HepG2 (cell line): Measurements from ENCODE around the gene CD33. TPM values are rescaled to one million over a fixed set of nuclear protein-coding genes. Genes with fewer than 3 reads are reported as not detected.

Experiments
- ATAC-seq: fragments of 200-7000 bp; cut with Tn5 transposase; 3 replicates; pipeline ENCODE4 v1.9.1; 2020; ENCODE audit warnings: mild to moderate bottlenecking, moderate library complexity
- BruUV-seq: library from RNA; stranded (reverse); fragments of 400-500 nt; replicated peaks from 2 replicates; lab custom pipeline; 2021; lab: Mats Ljungman, UMichigan
- CTCF ChIA-PET: fragments of 300-600 bp; formaldehyde crosslinking; extraction: SDS; loops from one replicate; lab custom pipeline; 2021; ENCODE audit warnings: low total read pairs, inconsistent platforms, low intra/inter-chr PET ratio; lab: Yijun Ruan, JAX
- POLR2A ChIA-PET: fragments of 350-600 bp; sonication (Branson Sonifier 250); formaldehyde crosslinking; loops from one replicate; lab custom pipeline; 2020; ENCODE audit warnings: antibody characterized with exemption, inconsistent platforms; lab: Yijun Ruan, JAX
- DNase-seq: peaks from one replicate; pipeline ENCODE4 v3.0.0-alpha.2; 2015; ENCODE audit warnings: low spot score
- FAIRE-seq: peaks from 3 replicates; lab custom pipeline; 2011; peaks lifted over from hg19 to GRCh38; lab: Jason Lieb, UNC
- H2AFZ ChIP-seq: one replicate; pipeline ENCODE4 v1.6.1; 2011; ENCODE audit warnings: low read length, inconsistent platforms
- H3K27ac ChIP-seq: fragments of 300-600 bp; 3 replicates; pipeline ENCODE4 v1.8.0; 2011; ENCODE audit warnings: mixed run types, mild to moderate bottlenecking, mixed read lengths, low read length, inconsistent platforms; ENCODE audit not compliant: insufficient read depth; ENCODE audit errors: extremely low read length
- H3K27me3 ChIP-seq, 2 experiments: fragments of 200-600 bp in 1 of 2; 2 replicates in 1 of 2; 3 replicates in 1 of 2; pipeline versions ENCODE4 v1.6.0 to v1.8.0; 2011; ENCODE audit warnings: low read length in 2 of 2, mild to moderate bottlenecking in 2 of 2, moderate library complexity in 2 of 2, inconsistent platforms in 1 of 2; ENCODE audit not compliant: insufficient read depth in 2 of 2, control insufficient read depth in 1 of 2
- H3K36me3 ChIP-seq, 2 experiments: fragments of 200-600 bp in 1 of 2; replicated peaks in 1 of 2; 2 replicates in 1 of 2; 3 replicates in 1 of 2; pipeline versions ENCODE4 v1.5.1 to v1.8.0; 2011; ENCODE audit warnings: low read length in 2 of 2, inconsistent platforms in 1 of 2; ENCODE audit not compliant: insufficient read depth in 2 of 2, control insufficient read depth in 1 of 2
- H3K4me1 ChIP-seq: 2 replicates; pipeline ENCODE4 v1.5.1; 2012; ENCODE audit warnings: low read length, inconsistent platforms; ENCODE audit not compliant: insufficient read depth
- H3K4me2 ChIP-seq: 2 replicates; pipeline ENCODE4 v1.6.0; 2011; ENCODE audit warnings: low read depth, low read length, inconsistent platforms
- H3K4me3 ChIP-seq, 3 experiments: fragments of 200-600 bp in 1 of 3; sonication (generic), shearing (Covaris generic) in 1 of 3; replicated peaks in 1 of 3; 2 replicates each; pipeline ENCODE4 v1.5.1; 2011 to 2016; ENCODE audit warnings: low read length in 3 of 3, inconsistent platforms in 2 of 3, low read depth in 2 of 3, mild to moderate bottlenecking in 2 of 3, control low read depth in 1 of 3, mixed read lengths in 1 of 3; ENCODE audit not compliant: insufficient read depth in 1 of 3
- H3K79me2 ChIP-seq: one replicate; pipeline ENCODE4 v1.6.1; 2011; ENCODE audit warnings: low read length, inconsistent platforms; ENCODE audit not compliant: insufficient read depth
- H3K9ac ChIP-seq: 2 replicates; pipeline ENCODE4 v1.6.0; 2011; ENCODE audit warnings: mild to moderate bottlenecking, low read depth, low read length, inconsistent platforms; ENCODE audit not compliant: insufficient read depth
- H3K9me3 ChIP-seq: 2 replicates; pipeline ENCODE4 v1.5.1; 2012; ENCODE audit warnings: mild to moderate bottlenecking, low read length
- H4K20me1 ChIP-seq: 2 replicates; pipeline ENCODE4 v1.6.0; 2011; ENCODE audit warnings: inconsistent platforms, mild to moderate bottlenecking, low read length, moderate library complexity; ENCODE audit not compliant: insufficient read depth
- ADNP ChIP-seq: sonication (generic); formaldehyde crosslinking; IDR thresholded peaks from 2 replicates; pipeline ENCODE4 v1.4.0; 2020; ENCODE audit warnings: missing genetic modification reagents
- ATF7 ChIP-seq, 2 experiments: fragments of 450-650 bp in 1 of 2; sonication (generic) in 1 of 2; formaldehyde crosslinking in 1 of 2; IDR thresholded peaks; 2 replicates each; pipeline versions ENCODE4 v1.4.0 to v1.6.1; 2016 to 2020; ENCODE audit warnings: antibody characterized with exemption in 1 of 2, mild to moderate bottlenecking in 1 of 2, missing genetic modification reagents in 1 of 2
- FOSL1 ChIP-seq: sonication (generic); formaldehyde crosslinking; IDR thresholded peaks from 2 replicates; pipeline ENCODE4 v1.9.0; 2021; ENCODE audit warnings: missing genetic modification reagents, borderline replicate concordance
- MATR3 ChIP-seq: sonication (generic); formaldehyde crosslinking; IDR thresholded peaks from 2 replicates; pipeline ENCODE4 v1.4.0; 2020; ENCODE audit warnings: missing genetic modification reagents
- NPAS2 ChIP-seq: sonication (generic); formaldehyde crosslinking; IDR thresholded peaks from 2 replicates; pipeline ENCODE4 v1.8.0; 2022; ENCODE audit warnings: mild to moderate bottlenecking, missing genetic modification reagents, borderline replicate concordance
- POLR2AphosphoS2 ChIP-seq: IDR thresholded peaks from 2 replicates; pipeline ENCODE4 v1.6.1; 2011; ENCODE audit warnings: low read depth, low read length, improper control_type of control experiment
- RELA ChIP-seq: sonication (generic); formaldehyde crosslinking; IDR thresholded peaks from 2 replicates; pipeline ENCODE4 v1.4.0; 2020; ENCODE audit warnings: missing genetic modification reagents
- TOE1 ChIP-seq: sonication (generic); formaldehyde crosslinking; IDR thresholded peaks from 2 replicates; pipeline ENCODE4 v1.4.0; 2020; ENCODE audit warnings: mild to moderate bottlenecking, missing genetic modification reagents
- ZMYM4 ChIP-seq: sonication (generic); formaldehyde crosslinking; IDR thresholded peaks from 2 replicates; pipeline ENCODE4 v1.8.1; 2023; ENCODE audit warnings: mild to moderate bottlenecking, missing genetic modification reagents
- ZNF331 ChIP-seq: sonication (generic); formaldehyde crosslinking; IDR thresholded peaks from 2 replicates; pipeline ENCODE4 v1.4.0; 2020; ENCODE audit warnings: missing genetic modification reagents
- ZNF383 ChIP-seq: sonication (generic); formaldehyde crosslinking; IDR thresholded peaks from 2 replicates; pipeline ENCODE4 v1.4.0; 2020; ENCODE audit warnings: missing genetic modification reagents, mild to moderate bottlenecking, borderline replicate concordance
- ZNF709 ChIP-seq: sonication (generic); formaldehyde crosslinking; IDR thresholded peaks from 2 replicates; pipeline ENCODE4 v1.5.0; 2020; ENCODE audit warnings: mild to moderate bottlenecking, missing genetic modification reagents
- WGBS: methylation state at CpG from one replicate; pipeline ENCODE4 v1.1.6; 2017; ENCODE audit warnings: low lambda C conversion rate; 5-methylcytosine and 5-hydroxymethylcytosine counted together
- in situ Hi-C: cut with HindIII; loops from 2 replicates; pipeline ENCODE4 v1.10.0; 2017; ENCODE audit warnings: low pct_unique_long_range_greater_than_20kb; ENCODE audit not compliant: extremely low pct_ligation_motif_present
- intact Hi-C: fragments of 100-400 bp; cut with micrococcal nuclease; formaldehyde crosslinking; loops from one replicate; pipeline ENCODE4 v1.10.0; 2022; ENCODE audit not compliant: unreplicated experiment
- polyA plus RNA-seq, 8 experiments: library from polyadenylated mRNA; depleted of rRNA in 3 of 8; stranded (reverse) in 7 of 8; unstranded in 1 of 8; fragments of >200 nt; fragmentation: Illumina TruSeq in 4 of 8; extraction: Trizol in 4 of 8; gene quantifications; 2 replicates each; pipeline versions ENCODE4 v1.2.1 to v1.2.3, GENCODE V29; 2011 to 2016; ENCODE audit warnings: low read depth in 4 of 8, missing spikeins in 1 of 8, mixed read lengths in 1 of 8; ENCODE audit not compliant: insufficient read depth in 1 of 8
- total RNA-seq, 5 experiments: library from RNA; depleted of rRNA; stranded (reverse); fragments of >200 nt; fragmentation: Illumina TruSeq; extraction: Trizol; gene quantifications; 2 replicates each; pipeline ENCODE4 v1.2.3, GENCODE V29; 2016; ENCODE audit warnings: low read depth in 1 of 5
- TF ChIP-seq, protein P1 (sequence below): sonication (generic); formaldehyde crosslinking; IDR thresholded peaks from 2 replicates; pipeline ENCODE4 v1.4.0; 2020; ENCODE audit warnings: missing genetic modification reagents, borderline replicate concordance
- TF ChIP-seq, protein P2 (sequence below): sonication (generic); formaldehyde crosslinking; IDR thresholded peaks from 2 replicates; pipeline ENCODE4 v1.4.0; 2020; ENCODE audit warnings: missing genetic modification reagents
- TF ChIP-seq, protein P3 (sequence below), 2 experiments: sonication (generic) in 1 of 2; formaldehyde crosslinking in 1 of 2; IDR thresholded peaks; 2 replicates each; pipeline versions ENCODE4 v1.5.1 to v1.6.1; 2011 to 2020; ENCODE audit warnings: borderline replicate concordance in 1 of 2, low read depth in 1 of 2, low read length in 1 of 2, mild to moderate bottlenecking in 1 of 2, missing genetic modification reagents in 1 of 2, moderate library complexity in 1 of 2

CD33 gene
- total and polyA plus RNA-seq, 2 of the 13 experiments (the other 11 are each of a cell fraction or from before 2014, with no cell fraction given) = 0.29 TPM; not detected in 1

DNA sequence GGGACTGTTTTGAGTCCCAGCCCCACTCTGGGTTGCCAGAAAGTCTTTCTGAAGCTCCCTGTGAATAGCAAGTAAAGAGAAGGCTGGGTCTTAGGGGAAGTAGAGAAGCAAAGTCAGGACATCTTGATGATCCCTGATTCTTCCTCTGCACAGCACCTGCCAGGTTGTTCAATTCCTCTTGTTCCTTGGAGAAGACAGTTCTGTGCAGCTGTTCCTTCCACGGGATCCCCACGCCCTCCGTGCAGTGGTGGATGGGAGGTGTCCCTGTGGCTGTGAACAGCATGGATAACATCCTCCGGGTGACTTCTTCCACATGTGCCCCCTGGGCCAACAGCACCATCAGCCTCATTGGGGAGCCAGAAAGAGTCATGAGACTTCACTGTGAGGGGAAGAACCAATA lies 57.5 kb downstream of the CD33 start:
- no peaks in the 10 kb centered on the region; a peak in 1 of 5 replicates for H3K27me3 ChIP-seq
- CTCF ChIA-PET = no interaction called here

DNA sequence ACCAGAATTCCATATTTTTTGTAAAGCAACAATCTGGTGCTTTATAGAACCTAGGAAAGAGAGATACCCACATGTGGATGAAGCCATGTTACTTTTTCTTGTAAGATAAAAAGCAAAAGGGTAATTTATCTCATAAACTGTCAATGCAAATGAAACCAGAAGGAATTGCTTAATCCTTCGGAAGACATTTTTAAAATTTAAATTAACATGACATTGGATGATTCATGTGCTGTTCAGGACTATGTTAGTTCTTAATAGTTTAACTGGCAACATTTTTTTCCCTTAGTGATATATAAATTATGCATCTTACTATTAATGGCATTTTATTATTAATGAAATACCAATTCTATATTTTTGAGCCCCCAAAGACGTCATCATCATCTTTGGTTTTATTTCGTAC lies 60.8 kb downstream of the CD33 start:
- Histone ChIP-seq H3K27me3 (no peaks in the 10 kb centered on the region; a peak in 1 of 5 replicates), H3K27ac (no peak overlapping the region), H3K9ac (no peak overlapping the region), H3K36me3 (no peaks in the 10 kb centered on the region), H3K4me1 (no peaks in the 10 kb centered on the region), H3K4me3 (no peak overlapping the region), H3K79me2 (no peaks in the 10 kb centered on the region), H3K9me3 (no peaks in the 10 kb centered on the region), H2AFZ (no peak overlapping the region), H4K20me1 (no peaks in the 10 kb centered on the region), H3K4me2 (no peak overlapping the region)
- CTCF ChIA-PET = no interaction called here
- 2% methylated on average over 3 of the region's 3 CpGs for WGBS
- POLR2A ChIA-PET = no interaction called here
- ATAC-seq = no peak
- intact Hi-C loops (no loop called here), in situ Hi-C loops (loop anchor here (25.0 kb wide), 1 partner anchor 352 kb away; the partner anchor contains the start of genes SIGLEC14 and SIGLEC5)
- no peak for FAIRE-seq
- BruUV-seq = no TSS peak
- no peak for DNase-seq
- TF ChIP-seq, protein P1, sequence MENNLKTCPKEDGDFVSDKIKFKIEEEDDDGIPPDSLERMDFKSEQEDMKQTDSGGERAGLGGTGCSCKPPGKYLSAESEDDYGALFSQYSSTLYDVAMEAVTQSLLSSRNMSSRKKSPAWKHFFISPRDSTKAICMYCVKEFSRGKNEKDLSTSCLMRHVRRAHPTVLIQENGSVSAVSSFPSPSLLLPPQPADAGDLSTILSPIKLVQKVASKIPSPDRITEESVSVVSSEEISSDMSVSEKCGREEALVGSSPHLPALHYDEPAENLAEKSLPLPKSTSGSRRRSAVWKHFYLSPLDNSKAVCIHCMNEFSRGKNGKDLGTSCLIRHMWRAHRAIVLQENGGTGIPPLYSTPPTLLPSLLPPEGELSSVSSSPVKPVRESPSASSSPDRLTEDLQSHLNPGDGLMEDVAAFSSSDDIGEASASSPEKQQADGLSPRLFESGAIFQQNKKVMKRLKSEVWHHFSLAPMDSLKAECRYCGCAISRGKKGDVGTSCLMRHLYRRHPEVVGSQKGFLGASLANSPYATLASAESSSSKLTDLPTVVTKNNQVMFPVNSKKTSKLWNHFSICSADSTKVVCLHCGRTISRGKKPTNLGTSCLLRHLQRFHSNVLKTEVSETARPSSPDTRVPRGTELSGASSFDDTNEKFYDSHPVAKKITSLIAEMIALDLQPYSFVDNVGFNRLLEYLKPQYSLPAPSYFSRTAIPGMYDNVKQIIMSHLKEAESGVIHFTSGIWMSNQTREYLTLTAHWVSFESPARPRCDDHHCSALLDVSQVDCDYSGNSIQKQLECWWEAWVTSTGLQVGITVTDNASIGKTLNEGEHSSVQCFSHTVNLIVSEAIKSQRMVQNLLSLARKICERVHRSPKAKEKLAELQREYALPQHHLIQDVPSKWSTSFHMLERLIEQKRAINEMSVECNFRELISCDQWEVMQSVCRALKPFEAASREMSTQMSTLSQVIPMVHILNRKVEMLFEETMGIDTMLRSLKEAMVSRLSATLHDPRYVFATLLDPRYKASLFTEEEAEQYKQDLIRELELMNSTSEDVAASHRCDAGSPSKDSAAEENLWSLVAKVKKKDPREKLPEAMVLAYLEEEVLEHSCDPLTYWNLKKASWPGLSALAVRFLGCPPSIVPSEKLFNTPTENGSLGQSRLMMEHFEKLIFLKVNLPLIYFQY (CRISPR knock-in tag) = no peak
- TF ChIP-seq, protein P2, sequence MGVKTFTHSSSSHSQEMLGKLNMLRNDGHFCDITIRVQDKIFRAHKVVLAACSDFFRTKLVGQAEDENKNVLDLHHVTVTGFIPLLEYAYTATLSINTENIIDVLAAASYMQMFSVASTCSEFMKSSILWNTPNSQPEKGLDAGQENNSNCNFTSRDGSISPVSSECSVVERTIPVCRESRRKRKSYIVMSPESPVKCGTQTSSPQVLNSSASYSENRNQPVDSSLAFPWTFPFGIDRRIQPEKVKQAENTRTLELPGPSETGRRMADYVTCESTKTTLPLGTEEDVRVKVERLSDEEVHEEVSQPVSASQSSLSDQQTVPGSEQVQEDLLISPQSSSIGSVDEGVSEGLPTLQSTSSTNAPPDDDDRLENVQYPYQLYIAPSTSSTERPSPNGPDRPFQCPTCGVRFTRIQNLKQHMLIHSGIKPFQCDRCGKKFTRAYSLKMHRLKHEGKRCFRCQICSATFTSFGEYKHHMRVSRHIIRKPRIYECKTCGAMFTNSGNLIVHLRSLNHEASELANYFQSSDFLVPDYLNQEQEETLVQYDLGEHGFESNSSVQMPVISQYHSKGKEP (CRISPR knock-in tag) = no peak
- TF ChIP-seq ZMYM4 (no peak), TOE1 (CRISPR knock-in tag) (no peak)

More for the DNA sequence above, 57.5 kb downstream of the CD33 start:
- Histone ChIP-seq H2AFZ (no peak overlapping the region), H4K20me1 (no peaks in the 10 kb centered on the region), H3K4me3 (no peak overlapping the region), H3K36me3 (no peaks in the 10 kb centered on the region), H3K79me2 (no peaks in the 10 kb centered on the region), H3K9me3 (no peaks in the 10 kb centered on the region), H3K4me2 (no peak overlapping the region), H3K4me1 (no peaks in the 10 kb centered on the region), H3K9ac (no peak overlapping the region), H3K27ac (no peak overlapping the region)
- 18% methylated on average over 4 of the region's 4 CpGs for WGBS
- TF ChIP-seq ATF7 (IDR thresholded peaks at IDR 0.05) (no peak), ATF7 (CRISPR knock-in tag; IDR thresholded peaks at IDR 0.05) (no peak), NPAS2 (no peak), ZNF709 (CRISPR knock-in tag) (no peak), ADNP (CRISPR knock-in tag) (no peak), POLR2AphosphoS2 (no peak), RELA (CRISPR knock-in tag) (no peak), ZNF383 (no peak), FOSL1 (CRISPR knock-in tag) (no peak), MATR3 (CRISPR knock-in tag) (no peak), ZNF331 (CRISPR knock-in tag) (no peak)
- TF ChIP-seq, protein P3, sequence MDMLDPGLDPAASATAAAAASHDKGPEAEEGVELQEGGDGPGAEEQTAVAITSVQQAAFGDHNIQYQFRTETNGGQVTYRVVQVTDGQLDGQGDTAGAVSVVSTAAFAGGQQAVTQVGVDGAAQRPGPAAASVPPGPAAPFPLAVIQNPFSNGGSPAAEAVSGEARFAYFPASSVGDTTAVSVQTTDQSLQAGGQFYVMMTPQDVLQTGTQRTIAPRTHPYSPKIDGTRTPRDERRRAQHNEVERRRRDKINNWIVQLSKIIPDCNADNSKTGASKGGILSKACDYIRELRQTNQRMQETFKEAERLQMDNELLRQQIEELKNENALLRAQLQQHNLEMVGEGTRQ (IDR thresholded peaks at IDR 0.05; ENCODE audit: low read depth, low read length) = no peak
- TF ChIP-seq, protein P3 (CRISPR knock-in tag; IDR thresholded peaks at IDR 0.05; ENCODE audit: borderline replicate concordance) = no peak
- BruUV-seq = no TSS peak
- intact Hi-C loops (no loop called here), in situ Hi-C loops (loop anchor here (25.0 kb wide), 1 partner anchor 355 kb away; the partner anchor contains the start of genes SIGLEC14 and SIGLEC5)
- FAIRE-seq (no peak), ATAC-seq (no peak), DNase-seq (no peak)
- POLR2A ChIA-PET = no interaction called here
